IPS DF 4.7 (cell line): Measurements from ENCODE around the gene LMAN2.

Experiments
- DNase-seq: peaks from one replicate; pipeline ENCODE4 v3.0.0-alpha.2; 2013; ENCODE audit warnings: low spot score; ENCODE audit errors: extremely low read depth

LMAN2 gene

GRCh38 chr5:177328545-177329231, 22.8 kb downstream of the LMAN2 start:
- DNase-seq: no peak

GRCh38 chr5:177327539-177328522, 23.6 kb downstream of the LMAN2 start:
- no peak for DNase-seq

- DNase-seq: no peak
These were observed 25.5 kb downstream of the LMAN2 start for GRCh38 chr5:177325868-177326381.

- no peak for DNase-seq
These were observed 30.6 kb downstream of the LMAN2 start for GRCh38 chr5:177320879-177321278.

GRCh38 chr5:177319913-177320588, 31.4 kb downstream of the LMAN2 start:
- DNase-seq: no peak

- DNase-seq: no peak
These were observed 33.5 kb downstream of the LMAN2 start for GRCh38 chr5:177317959-177318377.

- no peak for DNase-seq
These were observed 35.5 kb downstream of the LMAN2 start for GRCh38 chr5:177316005-177316404.

GRCh38 chr5:177315411-177315810, 36.1 kb downstream of the LMAN2 start:
- DNase-seq: no peak

GRCh38 chr5:177314376-177315342, 36.8 kb downstream of the LMAN2 start:
- DNase-seq: no peak

GRCh38 chr5:177313561-177314259, 37.8 kb downstream of the LMAN2 start:
- DNase-seq: no peak

- DNase-seq: no peak
These were observed 38.8 kb downstream of the LMAN2 start for GRCh38 chr5:177312649-177313181.

GRCh38 chr5:177311723-177312648, 39.5 kb downstream of the LMAN2 start, which contains the start of gene MXD3:
Gene MXD3, minus strand, starts transcription at chr5:177311898. Its CDS starts 68 bp downstream, at chr5:177311830.
- no peak for DNase-seq

GRCh38 chr5:177311392-177311722, 40.1 kb downstream of the LMAN2 start:
- no peak for DNase-seq

GRCh38 chr5:177310757-177311391, 40.6 kb downstream of the LMAN2 start:
- DNase-seq: no peak

GRCh38 chr5:177310332-177310731, 41.1 kb downstream of the LMAN2 start:
- DNase-seq: no peak

- no peak for DNase-seq
These were observed 41.9 kb downstream of the LMAN2 start for GRCh38 chr5:177309351-177310191.

GRCh38 chr5:177308740-177309139, 42.7 kb downstream of the LMAN2 start:
- no peak for DNase-seq
